Measurements from ENCODE around the gene CUBN.

GRCh38 chr10:16938952-16939351, 190.7 kb downstream of the CUBN start:
- TF ChIP-seq HDAC6 (IDR thresholded peaks at IDR 0.05; ENCODE audit: low read depth, low read length) = no peak
- TF ChIP-seq SIN3A (IDR thresholded peaks at IDR 0.05; ENCODE audit: borderline replicate concordance in 2 of 2, control insufficient read depth in 1 of 2, low read depth in 2 of 2, low read length in 2 of 2) = no peak
- TF ChIP-seq CTCF (IDR thresholded peaks at IDR 0.05 in 2 of 3, conservative IDR thresholded peaks at IDR 0.05 in 1 of 3; ENCODE audit: insufficient read depth in 2 of 3, low read depth in 1 of 3, low read length in 3 of 3) = no peak
- TF ChIP-seq CHD2 (IDR thresholded peaks at IDR 0.05; ENCODE audit: low read depth, low read length) = no peak
- no peak for TF ChIP-seq REST (IDR thresholded peaks at IDR 0.05; ENCODE audit: borderline replicate concordance)
- no peak for TF ChIP-seq REST (CRISPR knock-in tag; IDR thresholded peaks at IDR 0.05; ENCODE audit: low read depth)
- no peak for TF ChIP-seq ZNF24 (IDR thresholded peaks at IDR 0.05)
- TF ChIP-seq ZFX (CRISPR knock-in tag; IDR thresholded peaks at IDR 0.05) = no peak
- no peak for TF ChIP-seq PKNOX1 (IDR thresholded peaks at IDR 0.05)

All from K562 (cell line).